K562 (cell line): ENCODE measurements around the gene TXK. TPM values are rescaled to one million over a fixed set of nuclear protein-coding genes. Genes with fewer than 3 reads are reported as not detected.

Source experiments
- ATAC-seq: fragments of 200-7000 bp; cut with Tn5 transposase; 3 replicates; pipeline ENCODE4 v1.9.1; 2020; ENCODE audit warnings: moderate library complexity
- BruUV-seq: library from RNA; stranded (reverse); fragments of 400-500 nt; replicated peaks from 2 replicates; lab custom pipeline; 2021; lab: Mats Ljungman, UMichigan
- CTCF ChIA-PET: fragments of 300-600 bp; formaldehyde crosslinking; extraction: SDS; loops from one replicate; lab custom pipeline; 2021; ENCODE audit warnings: low intra/inter-chr PET ratio; lab: Yijun Ruan, JAX
- POLR2A ChIA-PET: fragments of 300-600, 350-650 bp; sonication (Branson Sonifier 250); formaldehyde crosslinking; extraction: SDS; loops from one replicate; lab custom pipeline; 2021; ENCODE audit warnings: antibody characterized with exemption, inconsistent platforms; lab: Yijun Ruan, JAX
- DNase-seq, 4 experiments: peaks; one replicate each; pipeline versions ENCODE4 v3.0.0 to v3.0.0-alpha.2; 2011 to 2018; ENCODE audit warnings: low spot score in 3 of 4, mixed read lengths in 3 of 4; ENCODE audit errors: extremely low read depth in 1 of 4
- FAIRE-seq: peaks from 2 replicates; lab custom pipeline; 2011; peaks lifted over from hg19 to GRCh38; lab: Jason Lieb, UNC
- H2AFZ ChIP-seq: 2 replicates; pipeline ENCODE4 v1.6.0; 2011; ENCODE audit warnings: low read depth, low read length, control low read depth, inconsistent platforms
- H3K27ac ChIP-seq: fragments of 200-600 bp; 3 replicates; pipeline ENCODE4 v1.8.0; 2011; ENCODE audit warnings: low read depth, mild to moderate bottlenecking, control low read depth, inconsistent platforms, low read length, moderate library complexity, mixed read lengths; ENCODE audit errors: extremely low read depth
- H3K27me3 ChIP-seq, 2 experiments: fragments of 300-600 bp in 1 of 2; 2 replicates in 1 of 2; 3 replicates in 1 of 2; pipeline versions ENCODE4 v1.6.0 to v1.8.0; 2011; ENCODE audit warnings: inconsistent platforms in 2 of 2, low read length in 2 of 2, mild to moderate bottlenecking in 1 of 2, mixed read lengths in 1 of 2, moderate library complexity in 1 of 2; ENCODE audit not compliant: control insufficient read depth in 2 of 2, insufficient read depth in 2 of 2
- H3K36me3 ChIP-seq: fragments of 300-600 bp; 3 replicates; pipeline ENCODE4 v1.8.0; 2011; ENCODE audit warnings: mild to moderate bottlenecking, low read length, inconsistent platforms; ENCODE audit not compliant: control insufficient read depth, insufficient read depth
- H3K4me1 ChIP-seq, 2 experiments: fragments of 200-600 bp in 1 of 2; replicated peaks in 1 of 2; 2 replicates in 1 of 2; 3 replicates in 1 of 2; pipeline versions ENCODE4 v1.5.1 to v1.8.0; 2011; ENCODE audit warnings: inconsistent platforms in 2 of 2, low read length in 2 of 2, mild to moderate bottlenecking in 1 of 2, mixed read lengths in 1 of 2, moderate library complexity in 1 of 2; ENCODE audit not compliant: control insufficient read depth in 2 of 2, insufficient read depth in 2 of 2
- H3K4me2 ChIP-seq: 2 replicates; pipeline ENCODE4 v1.6.1; 2011; ENCODE audit warnings: low read length, control low read depth, inconsistent platforms, mixed read lengths; ENCODE audit not compliant: insufficient read depth
- H3K4me3 ChIP-seq: fragments of 200-600 bp; sonication (generic), shearing (Covaris generic); 2 replicates; pipeline ENCODE4 v1.5.1; 2016; ENCODE audit warnings: control low read depth, inconsistent platforms
- H3K79me2 ChIP-seq: fragments of 200-600 bp; 3 replicates; pipeline ENCODE4 v1.8.0; 2011; ENCODE audit warnings: low read length, inconsistent platforms; ENCODE audit not compliant: control insufficient read depth, insufficient read depth
- H3K9ac ChIP-seq, 2 experiments: 2 replicates each; pipeline versions ENCODE4 v1.6.0 to v1.6.1; 2011; ENCODE audit warnings: low read depth in 2 of 2, low read length in 2 of 2, control low read depth in 1 of 2, inconsistent platforms in 1 of 2, mild to moderate bottlenecking in 1 of 2, mixed read lengths in 1 of 2; ENCODE audit not compliant: insufficient read depth in 1 of 2
- H3K9me1 ChIP-seq: one replicate; pipeline ENCODE4 v1.6.0; 2011; ENCODE audit warnings: inconsistent platforms, mild to moderate bottlenecking, low read length, moderate library complexity; ENCODE audit not compliant: control insufficient read depth, insufficient read depth
- H3K9me3 ChIP-seq: replicated peaks from 2 replicates; pipeline ENCODE4 v1.5.1; 2011; ENCODE audit warnings: low read depth, low read length, inconsistent platforms; ENCODE audit not compliant: control insufficient read depth, insufficient read depth
- H4K20me1 ChIP-seq: replicated peaks from 2 replicates; pipeline ENCODE4 v1.6.1; 2011; ENCODE audit warnings: low read length, inconsistent platforms, mixed read lengths; ENCODE audit not compliant: control insufficient read depth, insufficient read depth
- CAMTA2 ChIP-seq: fragments of 250-450 bp; sonication (Bioruptor Pico); conservative IDR thresholded peaks from 2 replicates; pipeline ENCODE4 v1.5.1; 2022
- DDX20 ChIP-seq: fragments of 450-650 bp; IDR thresholded peaks from 2 replicates; pipeline ENCODE4 v1.6.1; 2016; ENCODE audit warnings: missing genetic modification characterization, low read depth, mild to moderate bottlenecking, missing compliant biosample characterization, moderate library complexity
- FOXA3 ChIP-seq, 2 experiments: fragments of 450-650 bp in 1 of 2; sonication (generic) in 1 of 2; formaldehyde crosslinking; IDR thresholded peaks in 1 of 2; conservative IDR thresholded peaks in 1 of 2; 2 replicates each; pipeline versions ENCODE4 v1.4.0 to v1.8.0; 2020 to 2022; ENCODE audit warnings: mild to moderate bottlenecking in 2 of 2, missing genetic modification reagents in 1 of 2
- MYNN ChIP-seq, 2 experiments: sonication (generic); formaldehyde crosslinking in 1 of 2; IDR thresholded peaks; 2 replicates each; pipeline versions ENCODE4 v1.5.0 to v1.6.1; 2016 to 2020; ENCODE audit warnings: antibody characterized with exemption in 1 of 2, missing genetic modification reagents in 1 of 2
- PKNOX1 ChIP-seq: fragments of 450-650 bp; IDR thresholded peaks from 2 replicates; pipeline ENCODE4 v1.6.1; 2016
- PREB ChIP-seq: sonication (generic); formaldehyde crosslinking; IDR thresholded peaks from 2 replicates; pipeline ENCODE4 v1.8.1; 2023; ENCODE audit warnings: mild to moderate bottlenecking, missing genetic modification reagents
- PTBP1 ChIP-seq: fragments of 200-400 bp; formaldehyde crosslinking; IDR thresholded peaks from 2 replicates; pipeline ENCODE4 v1.6.1; 2017; ENCODE audit warnings: low read depth, low read length
- SIRT6 ChIP-seq: IDR thresholded peaks from one replicate; pipeline ENCODE4 v1.6.1; 2012; ENCODE audit warnings: low read depth, mild to moderate bottlenecking, control low read depth, inconsistent platforms, low read length, moderate library complexity
- YY1 ChIP-seq, 3 experiments: IDR thresholded peaks; 2 replicates each; pipeline ENCODE4 v1.6.1; 2011; ENCODE audit warnings: low read length in 2 of 3, mild to moderate bottlenecking in 2 of 3, moderate library complexity in 2 of 3, borderline replicate concordance in 1 of 3, control low read depth in 1 of 3, low read depth in 1 of 3; ENCODE audit not compliant: insufficient read depth in 3 of 3, insufficient replicate concordance in 2 of 3, control insufficient read depth in 1 of 3, insufficient read length in 1 of 3; ENCODE audit errors: extremely low read depth in 1 of 3
- ZBTB33 ChIP-seq: sonication (generic); formaldehyde crosslinking; IDR thresholded peaks from 2 replicates; pipeline ENCODE4 v1.8.1; 2023; ENCODE audit warnings: mild to moderate bottlenecking, missing genetic modification reagents
- ZNF280B ChIP-seq: fragments of 250-450 bp; sonication (Bioruptor Pico); IDR thresholded peaks from 2 replicates; pipeline ENCODE4 v1.5.1; 2021; ENCODE audit warnings: mild to moderate bottlenecking
- ZNF561 ChIP-seq: fragments of 450-650 bp; formaldehyde crosslinking; conservative IDR thresholded peaks from 2 replicates; pipeline ENCODE4 v1.4.0; 2020; ENCODE audit warnings: mild to moderate bottlenecking, moderate library complexity
- ZNF766 ChIP-seq: fragments of 200-800 bp; sonication (Bioruptor generic); conservative IDR thresholded peaks from 2 replicates; pipeline ENCODE4 v1.6.1; 2016; ENCODE audit warnings: missing genetic modification characterization, missing compliant biosample characterization
- in situ Hi-C: fragments of 300-500 bp; cut with MboI; formaldehyde crosslinking; loops from 4 replicates; pipeline ENCODE4 v1.15.0; 2018; ENCODE audit warnings: inconsistent platforms, mixed read lengths
- intact Hi-C: fragments of 100-400 bp; cut with micrococcal nuclease; formaldehyde crosslinking; loops from 2 replicates; pipeline ENCODE4 v1.14.2; 2022
- polyA plus RNA-seq, 8 experiments: library from polyadenylated mRNA; depleted of rRNA in 4 of 8; stranded (reverse) in 5 of 8; unstranded in 3 of 8; fragments of >200 nt; fragmentation: Nextera tagmentation in 2 of 8; fragmentation: Illumina TruSeq in 1 of 8; extraction: Ambion mirVana in 2 of 8; extraction: Trizol in 1 of 8; gene quantifications; 2 replicates each; pipeline versions ENCODE4 v1.2.1 to v1.2.3, GENCODE V29; 2011 to 2014; ENCODE audit warnings: inconsistent platforms in 1 of 8, missing spikeins in 1 of 8
- total RNA-seq, 7 experiments: library from RNA; depleted of rRNA in 6 of 7; stranded (reverse); fragments of >200 nt in 6 of 7; fragmentation: Illumina TruSeq in 2 of 7; extraction: Trizol in 2 of 7; gene quantifications; 2 replicates each; pipeline versions ENCODE4 v1.2.1 to v1.2.3, GENCODE V29; 2011 to 2021; ENCODE audit warnings: low replicate concordance in 1 of 7

Gene TXK
- total and polyA plus RNA-seq, 9 of the 15 experiments (the other 6 are each of a cell fraction or from before 2014, with no cell fraction given): 0.24 to 1.1 (median 0.45) TPM; not detected in 1

- no peak for TF ChIP-seq SIRT6
- TF ChIP-seq ZBTB33: no peak
- TF ChIP-seq PTBP1: no peak
- TF ChIP-seq PKNOX1: no peak
- no peak for TF ChIP-seq ZNF280B (CRISPR knock-in tag)
- no peak for TF ChIP-seq CAMTA2 (CRISPR knock-in tag)
These were observed 100.6 kb downstream of the TXK start (continued) for GRCh38 chr4:48033412-48033811.

- H3K4me1 ChIP-seq: no peaks in the 10 kb centered on the region
- CTCF ChIA-PET: no interaction called here
- TF ChIP-seq FOXA3 (CRISPR knock-in tag; conservative IDR thresholded peaks at IDR 0.05 in 1 of 2, IDR thresholded peaks at IDR 0.05 in 1 of 2) (no peak), MYNN (IDR thresholded peaks at IDR 0.05) (no peak), MYNN (CRISPR knock-in tag; IDR thresholded peaks at IDR 0.05) (no peak), ZNF766 (CRISPR knock-in tag) (no peak), YY1 (IDR thresholded peaks at IDR 0.05; ENCODE audit: borderline replicate concordance in 1 of 3, control insufficient read depth in 1 of 3, extremely low read depth in 1 of 3, insufficient read depth in 3 of 3, insufficient read length in 1 of 3, insufficient replicate concordance in 2 of 3, low read depth in 1 of 3, low read length in 2 of 3) (no peak), DDX20 (tag) (no peak), ZNF561 (CRISPR knock-in tag) (no peak), PREB (CRISPR knock-in tag) (no peak)
These were observed 101.3 kb downstream of the TXK start for GRCh38 chr4:48032721-48033120.

More at GRCh38 chr4:48032721-48033120, 101.3 kb downstream of the TXK start:
- BruUV-seq: no TSS peak
- Histone ChIP-seq H3K27ac (no peak overlapping the region), H3K79me2 (no peaks in the 10 kb centered on the region), H3K27me3 (no peaks in the 10 kb centered on the region), H2AFZ (no peak overlapping the region), H3K9ac (no peak overlapping the region), H3K9me3 (no peaks in the 10 kb centered on the region), H3K9me1 (no peaks in the 10 kb centered on the region), H4K20me1 (no peaks in the 10 kb centered on the region), H3K36me3 (no peaks in the 10 kb centered on the region), H3K4me2 (no peak overlapping the region), H3K4me3 (no peak overlapping the region)
- intact Hi-C loops: no loop called here
- FAIRE-seq (no peak), ATAC-seq (no peak), DNase-seq (no peak)
- in situ Hi-C loops: no loop called here
- POLR2A ChIA-PET: interaction anchor here (1.1 to 1.5 kb wide), 2 partner anchors 9 to 13 kb away, joined by 3 to 4 read pairs; no protein-coding TSS in a partner anchor
